Gastroesophageal sphincter (tissue), 4 donors: ENCODE measurements around the gene HOXA5. TPM values are rescaled to one million over a fixed set of nuclear protein-coding genes. Genes with fewer than 3 reads are reported as not detected.

Source experiments
- ATAC-seq: fragments of 150-250 bp; one replicate; pipeline ENCODE4 v1.9.1; 2016; ENCODE audit warnings: mild to moderate bottlenecking, moderate library complexity
- H3K27ac ChIP-seq, 4 donors: fragments of 200-600 bp; sonication (generic) in 3 of 4; 1 replicate in 3 of 4; 2 replicates in 1 of 4; pipeline ENCODE4 v1.5.1; 2016 to 2019
- H3K27me3 ChIP-seq: fragments of 200-600 bp; sonication (generic); one replicate; pipeline ENCODE4 v1.5.1; 2019
- H3K36me3 ChIP-seq, 2 donors: fragments of 200-600 bp; sonication (generic); one replicate each; pipeline ENCODE4 v1.5.1; 2019; ENCODE audit warnings: control low read depth in 1 of 2
- H3K4me1 ChIP-seq, 3 donors: fragments of 200-600 bp; sonication (generic); 1 replicate in 2 of 3; 2 replicates in 1 of 3; pipeline ENCODE4 v1.5.1; 2016 to 2019; ENCODE audit warnings: control low read depth in 2 of 3
- H3K4me3 ChIP-seq, 2 donors: fragments of 200-600 bp; sonication (generic); one replicate each; pipeline ENCODE4 v1.5.1; 2019; ENCODE audit warnings: mild to moderate bottlenecking in 1 of 2, moderate library complexity in 1 of 2
- H3K9me3 ChIP-seq, 3 donors: fragments of 200-600 bp; sonication (generic); one replicate each; pipeline ENCODE4 v1.5.1; 2017 to 2019; ENCODE audit warnings: control low read depth in 2 of 3
- CTCF ChIP-seq, 4 experiments: fragments of 200-600 bp in 2 of 4; fragments of 450-650 bp in 2 of 4; sonication (generic) in 1 of 4; IDR thresholded peaks; one replicate each; pipeline ENCODE4 v1.5.1; 2017 to 2019; ENCODE audit warnings: antibody characterized with exemption in 4 of 4, mild to moderate bottlenecking in 2 of 4, moderate library complexity in 2 of 4
- EP300 ChIP-seq: sonication (generic); formaldehyde crosslinking; IDR thresholded peaks from one replicate; pipeline ENCODE4 v1.6.1; 2017; ENCODE audit warnings: antibody characterized with exemption, mild to moderate bottlenecking
- POLR2A ChIP-seq, 2 donors: fragments of 450-650 bp; IDR thresholded peaks; one replicate each; pipeline ENCODE4 v1.6.1; 2017; ENCODE audit warnings: antibody characterized with exemption in 2 of 2, mild to moderate bottlenecking in 2 of 2, moderate library complexity in 1 of 2
- POLR2AphosphoS5 ChIP-seq: sonication (generic); formaldehyde crosslinking; IDR thresholded peaks from one replicate; pipeline ENCODE4 v1.6.1; 2017; ENCODE audit warnings: antibody characterized with exemption
- WGBS, 2 donors: methylation state at CpG; one replicate each; pipeline ENCODE4 v1.1.5; 2018; ENCODE audit warnings: low coverage in 1 of 2; 5-methylcytosine and 5-hydroxymethylcytosine counted together
- total RNA-seq, 4 donors: library from RNA; depleted of rRNA; stranded (reverse); fragments of >200 nt; gene quantifications; one replicate each; pipeline ENCODE4 v1.1.0, GENCODE V29; 2016

The HOXA5 gene
- total RNA-seq, 4 donors from 2014 or later = 11.0 to 34.6 (median 29.3) TPM

DNA sequence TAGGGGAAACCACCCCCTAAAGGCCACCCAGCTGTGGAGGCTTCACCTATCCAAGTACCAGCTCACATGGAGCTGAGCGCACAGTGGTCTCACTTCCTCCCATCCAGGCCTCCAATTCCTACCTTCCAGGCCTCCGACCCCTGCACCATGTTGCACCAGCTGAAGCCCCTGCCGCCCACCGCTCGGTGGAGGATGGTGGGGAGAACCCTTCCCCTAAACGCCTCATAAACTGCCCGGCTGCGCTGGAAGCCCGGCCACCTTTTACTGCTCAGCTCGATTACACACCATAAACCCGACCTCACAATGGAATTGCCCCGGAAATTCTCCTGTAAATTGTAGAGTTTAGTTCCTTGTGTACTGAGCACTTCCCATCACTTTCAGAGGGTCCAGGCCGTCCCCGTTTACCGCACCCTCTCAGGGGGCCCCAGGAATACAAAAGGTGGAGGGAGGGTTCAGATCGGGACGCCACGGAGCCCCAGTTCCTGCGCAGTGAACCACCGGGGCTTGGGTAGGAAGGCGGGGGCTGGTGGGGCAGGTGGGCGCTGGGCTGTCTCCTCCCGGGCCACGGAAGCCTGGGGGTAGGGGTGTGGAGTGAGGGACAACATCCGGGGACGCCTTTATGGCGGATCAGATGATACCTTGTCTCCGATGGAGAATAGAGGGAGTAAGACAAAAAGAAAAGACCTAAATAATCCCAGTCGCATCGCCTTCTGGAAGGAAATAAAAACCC is 14.4 kb upstream of the HOXA5 start:
- peaks cover 100% of the 10 kb centered on the region for H3K27me3 ChIP-seq
- no peak for ATAC-seq
- H3K4me1 ChIP-seq = peaks cover 0 to 48% (median 21%) of the 10 kb centered on the region in 3 donors
- TF ChIP-seq EP300 (no peak), POLR2A (IDR thresholded peaks at IDR 0.05) (no peak)
- H3K27ac ChIP-seq = no peak overlapping the region
- H3K36me3 ChIP-seq = no peaks in the 10 kb centered on the region
- no peak overlapping the region for H3K4me3 ChIP-seq
- 10 to 35% methylated on average over 2 to 23 of the region's 30 CpGs for WGBS, 2 donors
- H3K9me3 ChIP-seq = no peaks in the 10 kb centered on the region

- ATAC-seq = no peak
- Histone ChIP-seq H3K27me3 (peaks cover 100% of the 10 kb centered on the region), H3K27ac (peak overlapping the region in 1 of 4 donors; percentile 66), H3K36me3 (no peaks in the 10 kb centered on the region), H3K9me3 (no peaks in the 10 kb centered on the region), H3K4me1 (peaks cover 0 to 56% (median 21%) of the 10 kb centered on the region in 3 donors), H3K4me3 (peak overlapping the region in 1 of 2 donors; percentile 54)
- 39 to 44% methylated on average over 12 to 13 of the region's 30 CpGs for WGBS, 2 donors
- TF ChIP-seq CTCF (IDR thresholded peaks at IDR 0.05) (no peak), POLR2AphosphoS5 (no peak), POLR2A (IDR thresholded peaks at IDR 0.05) (no peak), EP300 (no peak)
Measured at GRCh38 chr7:27156916-27157701, 13.6 kb upstream of the HOXA5 start.

DNA sequence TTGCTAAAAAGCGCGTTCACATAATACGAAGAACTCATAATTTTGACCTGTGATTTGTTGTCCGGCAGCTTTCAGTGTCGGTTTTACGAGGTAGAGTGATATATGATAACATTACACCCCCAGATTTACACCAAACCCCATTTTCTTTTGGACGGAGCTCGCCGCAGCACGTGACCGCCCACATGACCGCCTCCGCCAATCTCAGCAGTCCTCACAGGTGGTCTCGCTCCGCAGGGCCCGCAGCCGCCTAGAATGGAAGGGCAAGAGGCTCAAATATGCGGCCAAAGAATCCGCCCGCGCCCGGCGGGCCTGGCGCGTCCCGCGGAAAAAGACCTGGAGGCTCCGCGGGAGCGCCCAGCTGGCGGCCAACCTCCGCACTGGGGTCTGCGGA is 13.0 kb upstream of the HOXA5 start, which contains the start of gene HOXA7:
Gene HOXA7 (minus strand): TSS at position 168 of the 391 bp plus-strand sequence. CDS start 130 bp downstream, at position 38.
- ATAC-seq = peak; percentile 29
- TF ChIP-seq CTCF (IDR thresholded peaks at IDR 0.05) = no peak
- TF ChIP-seq EP300 = no peak
- no peak for TF ChIP-seq POLR2A (IDR thresholded peaks at IDR 0.05)
- peak; percentile 21 for TF ChIP-seq POLR2AphosphoS5
- 0 to 6% methylated on average over 3 to 5 of the region's 33 CpGs for WGBS, 2 donors

DNA sequence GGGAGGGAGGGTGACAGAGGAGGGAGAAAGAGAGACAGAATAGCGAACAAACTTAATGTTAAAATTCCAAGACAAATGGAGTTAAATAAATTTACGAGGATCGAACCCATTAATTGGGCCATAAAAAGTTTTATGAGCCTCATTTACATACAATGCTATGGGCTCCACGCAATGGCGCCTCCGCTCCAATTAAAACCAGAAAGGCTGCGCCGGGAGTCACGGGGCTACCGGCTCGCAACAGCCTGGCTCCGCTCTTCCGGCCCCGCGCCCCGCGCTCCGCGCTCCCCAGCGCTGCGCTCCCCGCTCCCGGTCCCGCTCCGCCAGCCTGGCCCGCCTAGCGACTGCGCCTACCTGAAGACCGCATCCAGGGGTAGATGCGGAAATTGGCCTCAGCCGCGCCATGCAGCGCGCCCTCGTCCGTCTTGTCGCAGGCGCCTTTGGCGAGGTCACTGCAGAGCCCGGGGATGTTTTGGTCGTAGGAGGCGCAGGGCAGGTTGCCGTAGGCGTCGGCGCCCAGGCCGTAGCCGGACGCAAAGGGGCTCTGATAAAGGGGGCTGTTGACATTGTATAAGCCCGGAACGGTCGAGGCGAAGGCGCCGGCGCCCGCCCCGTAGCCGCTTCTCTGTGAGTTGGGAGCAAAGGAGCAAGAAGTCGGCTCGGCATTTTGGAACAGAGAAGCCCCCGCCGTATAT is 12.5 kb upstream of the HOXA5 start:
- ATAC-seq = peak; percentile 26
- 6 to 9% methylated on average over 11 to 13 of the region's 63 CpGs for WGBS, 2 donors
- peaks cover 100% of the 10 kb centered on the region for H3K27me3 ChIP-seq
- TF ChIP-seq POLR2A (IDR thresholded peaks at IDR 0.05) = no peak
- no peak for TF ChIP-seq CTCF (IDR thresholded peaks at IDR 0.05)
- TF ChIP-seq EP300 = no peak
- TF ChIP-seq POLR2AphosphoS5 = no peak
- no peaks in the 10 kb centered on the region for H3K9me3 ChIP-seq
- peak overlapping the region in 2 of 4 donors; percentile 5 to 66 for H3K27ac ChIP-seq
- H3K4me3 ChIP-seq = peak overlapping the region in 1 of 2 donors; percentile 54
- H3K36me3 ChIP-seq = no peaks in the 10 kb centered on the region
- peaks cover 0 to 61% (median 21%) of the 10 kb centered on the region in 3 donors for H3K4me1 ChIP-seq

More for the DNA sequence above, 13.0 kb upstream of the HOXA5 start, which contains the start of gene HOXA7:
- Histone ChIP-seq H3K27me3 (peaks cover 100% of the 10 kb centered on the region), H3K36me3 (no peaks in the 10 kb centered on the region), H3K9me3 (no peaks in the 10 kb centered on the region), H3K27ac (peak within 1 kb of the TSS in 2 of 4 donors; percentile 5 to 66), H3K4me1 (peaks cover 0 to 61% (median 21%) of the 10 kb centered on the region in 3 donors), H3K4me3 (peak within 1 kb of the TSS in 1 of 2 donors; percentile 54)
